HEK293T (cell line): Measurements from ENCODE around the gene PRKAG2.

ENCODE experiments used
- ARNT ChIP-seq: fragments of 450-650 bp; IDR thresholded peaks from 2 replicates; pipeline ENCODE4 v1.6.1; 2017; ENCODE audit warnings: mild to moderate bottlenecking
- BHLHE40 ChIP-seq: fragments of 450-650 bp; IDR thresholded peaks from 2 replicates; pipeline ENCODE4 v1.6.1; 2016; ENCODE audit warnings: mild to moderate bottlenecking, moderate library complexity, borderline replicate concordance
- ELF4 ChIP-seq: fragments of 450-650 bp; IDR thresholded peaks from 2 replicates; pipeline ENCODE4 v1.6.1; 2017; ENCODE audit warnings: antibody characterized with exemption
- FOXA1 ChIP-seq: fragments of 450-650 bp; IDR thresholded peaks from 2 replicates; pipeline ENCODE4 v1.6.1; 2016; ENCODE audit warnings: mild to moderate bottlenecking
- FOXK2 ChIP-seq: fragments of 450-650 bp; IDR thresholded peaks from 2 replicates; pipeline ENCODE4 v1.6.1; 2016; ENCODE audit warnings: mild to moderate bottlenecking
- FOXM1 ChIP-seq: fragments of 450-650 bp; IDR thresholded peaks from 2 replicates; pipeline ENCODE4 v1.6.1; 2017; ENCODE audit warnings: mild to moderate bottlenecking, borderline replicate concordance
- HDGF ChIP-seq: fragments of 450-650 bp; IDR thresholded peaks from 2 replicates; pipeline ENCODE4 v1.6.1; 2017; ENCODE audit warnings: antibody characterized with exemption, borderline replicate concordance
- L3MBTL2 ChIP-seq: fragments of 450-650 bp; conservative IDR thresholded peaks from 2 replicates; pipeline ENCODE4 v1.6.1; 2016; ENCODE audit warnings: mild to moderate bottlenecking
- NFRKB ChIP-seq: fragments of 450-650 bp; IDR thresholded peaks from 2 replicates; pipeline ENCODE4 v1.6.1; 2016; ENCODE audit warnings: mild to moderate bottlenecking, moderate library complexity
- SP1 ChIP-seq: fragments of 450-650 bp; IDR thresholded peaks from 2 replicates; pipeline ENCODE4 v1.6.1; 2017
- SUZ12 ChIP-seq: fragments of 450-650 bp; IDR thresholded peaks from 2 replicates; pipeline ENCODE4 v1.6.1; 2016; ENCODE audit warnings: mild to moderate bottlenecking
- TARDBP ChIP-seq: fragments of 450-650 bp; IDR thresholded peaks from 2 replicates; pipeline ENCODE4 v1.6.1; 2016
- ZNF384 ChIP-seq: fragments of 450-650 bp; IDR thresholded peaks from 2 replicates; pipeline ENCODE4 v1.6.1; 2016

DNA sequence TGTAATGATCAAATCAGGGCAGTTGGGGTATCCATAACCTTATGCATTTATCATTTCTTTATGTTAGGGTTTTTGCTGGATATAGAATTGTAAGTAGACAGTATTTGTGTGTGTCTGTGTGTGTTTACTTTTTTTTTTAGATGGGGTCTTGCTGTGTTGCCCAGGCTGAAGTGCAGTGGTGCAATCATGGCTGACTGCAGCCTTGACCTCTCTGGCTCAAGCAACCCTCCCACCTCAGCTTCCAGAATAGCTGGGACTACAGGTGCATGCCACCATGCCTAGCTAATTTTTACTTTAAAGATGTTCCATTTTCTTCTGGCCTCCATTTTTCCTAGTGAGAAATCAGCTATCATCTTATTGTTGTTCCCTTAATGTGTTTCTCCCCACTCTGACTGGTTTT is 347.1 kb downstream of the PRKAG2 start:
- TF ChIP-seq FOXM1, result no peak
- TF ChIP-seq SUZ12, result no peak
- TF ChIP-seq FOXK2, result no peak
- TF ChIP-seq NFRKB, result no peak
- TF ChIP-seq ELF4, result no peak
- no peak for TF ChIP-seq BHLHE40
- no peak for TF ChIP-seq HDGF
- TF ChIP-seq FOXA1, result no peak
- no peak for TF ChIP-seq SP1
- TF ChIP-seq TARDBP, result no peak
- TF ChIP-seq L3MBTL2, result no peak
- TF ChIP-seq ARNT, result no peak
- no peak for TF ChIP-seq ZNF384
